ENCODE measurements around the gene TM4SF20. TPM values are rescaled to one million over a fixed set of nuclear protein-coding genes. Genes with fewer than 3 reads are reported as not detected.

The TM4SF20 gene, protein sequence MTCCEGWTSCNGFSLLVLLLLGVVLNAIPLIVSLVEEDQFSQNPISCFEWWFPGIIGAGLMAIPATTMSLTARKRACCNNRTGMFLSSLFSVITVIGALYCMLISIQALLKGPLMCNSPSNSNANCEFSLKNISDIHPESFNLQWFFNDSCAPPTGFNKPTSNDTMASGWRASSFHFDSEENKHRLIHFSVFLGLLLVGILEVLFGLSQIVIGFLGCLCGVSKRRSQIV
- 6.4 to 10.7 TPM (median 9.8 TPM) in 5 replicates for total RNA-seq (2022; extraction: Qiagen RNA extraction; ENCODE audit: low read depth)

DNA sequence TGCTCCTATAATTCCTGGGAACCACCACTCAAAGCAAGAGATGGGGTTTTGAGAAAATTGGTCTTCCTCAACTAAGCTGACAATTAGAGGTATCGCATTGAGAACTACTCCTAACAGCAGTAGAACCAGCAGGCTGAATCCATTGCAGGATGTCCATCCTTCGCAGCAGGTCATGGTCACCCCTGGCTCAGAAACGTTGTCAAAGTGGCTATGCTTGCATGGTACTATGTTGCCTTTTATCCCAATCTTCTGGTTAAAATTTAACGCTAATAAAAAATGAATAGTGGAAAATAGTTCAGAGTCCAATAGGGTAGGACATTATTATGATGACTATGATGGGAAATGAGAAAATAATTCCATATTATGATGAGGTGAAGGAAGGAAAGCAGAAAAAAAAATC, at the start of gene TM4SF20:
TSS of gene TM4SF20 (minus strand) at position 212 of the 400 bp plus-strand sequence. CDS start at position 174, 38 bp downstream.

DNA sequence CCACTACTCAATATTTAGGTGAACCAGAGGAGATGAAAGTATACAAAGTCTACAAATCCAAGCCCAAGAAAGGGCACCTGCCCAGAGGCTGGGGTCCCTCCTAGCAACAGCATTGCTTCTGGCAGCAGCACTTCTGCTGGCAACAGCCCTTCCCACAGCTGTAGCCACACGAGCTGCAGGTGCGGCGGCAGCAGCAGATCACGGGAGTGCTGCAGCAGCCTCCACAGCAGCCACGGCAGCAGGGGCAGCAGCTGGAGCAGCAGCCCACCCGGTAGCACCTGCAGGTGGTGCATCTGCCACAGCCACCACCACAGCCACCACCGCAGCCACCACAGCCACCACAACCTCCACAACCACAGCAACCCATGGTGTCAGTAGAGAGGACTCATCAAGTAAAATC, 8.5 kb upstream of the TM4SF20 start, which contains the start of gene SCYGR1:
TSS of gene SCYGR1 (minus strand) at position 367 of the 400 bp plus-strand sequence. CDS start at position 367, 0 bp downstream.

DNA sequence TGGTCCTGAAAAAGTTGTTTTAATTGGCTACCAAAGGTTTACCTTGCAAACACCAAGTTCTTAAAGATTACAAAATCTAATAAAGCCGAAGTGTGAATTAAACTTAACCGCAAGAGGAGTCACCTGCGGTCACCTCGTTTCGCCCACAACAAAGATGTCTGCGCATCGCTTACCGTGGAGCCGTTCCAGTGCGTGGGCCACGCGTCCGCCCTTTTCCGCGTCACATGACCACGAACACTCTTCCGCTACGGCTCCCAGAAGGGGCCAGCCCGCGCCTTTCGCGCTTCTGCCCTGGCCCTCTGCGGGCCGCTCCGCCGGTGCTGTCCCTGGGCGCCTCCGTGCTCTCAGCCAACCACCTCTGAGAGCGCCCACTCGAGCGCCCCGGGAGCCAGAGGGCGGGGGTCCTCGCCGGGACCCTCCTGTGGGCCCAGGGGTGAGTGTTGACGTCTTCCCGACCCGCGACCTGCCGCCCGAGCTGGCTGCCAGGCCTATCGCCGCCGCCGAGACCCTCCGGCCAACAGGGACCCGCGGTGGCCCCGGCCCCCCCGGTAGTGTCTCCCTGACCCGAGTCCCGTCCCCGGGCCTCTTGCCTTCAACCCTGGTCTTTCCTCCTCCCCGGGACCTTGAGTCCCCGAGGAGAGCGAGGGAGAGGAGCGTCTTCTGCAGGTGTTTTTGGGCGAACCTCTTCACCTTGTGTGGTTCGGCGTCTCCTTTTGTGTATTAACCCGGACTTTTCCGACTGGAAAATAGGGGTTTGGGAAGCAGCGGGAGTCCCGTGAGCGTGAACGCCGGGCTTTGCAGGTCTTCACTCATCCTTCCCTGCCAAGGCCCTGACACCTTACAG, 53.9 kb downstream of the TM4SF20 start, which contains the start of gene MFF:
TSS of gene MFF (plus strand) at position 257 of the 844 bp plus-strand sequence. CDS start 5,415 bp downstream, outside the sequence.

Other genes with a start within 250 kb of the TM4SF20 start
- 1.0 to 2.3 TPM (median 1.3 TPM) in 5 replicates for gene COL4A4, start 215.1 kb downstream of the TM4SF20 start, total RNA-seq (2022; extraction: Qiagen RNA extraction; ENCODE audit: low read depth)
- 0.33 to 1.1 TPM (median 0.67 TPM) in 5 replicates for gene COL4A3, start 214.7 kb downstream of the TM4SF20 start, total RNA-seq (2022; extraction: Qiagen RNA extraction; ENCODE audit: low read depth)
- 105 to 128 TPM (median 116 TPM) in 5 replicates for gene MFF, start 54.1 kb downstream of the TM4SF20 start, total RNA-seq (2022; extraction: Qiagen RNA extraction; ENCODE audit: low read depth)
- not detected in 5 replicates for gene SCYGR1, start 8.6 kb upstream of the TM4SF20 start, total RNA-seq (2022; extraction: Qiagen RNA extraction; ENCODE audit: low read depth)
- 99.3 to 133 TPM (median 123 TPM) in 5 replicates for gene AGFG1, start 92.8 kb upstream of the TM4SF20 start, total RNA-seq (2022; extraction: Qiagen RNA extraction; ENCODE audit: low read depth)
- not detected in 5 replicates for gene SCYGR2, start 219.6 kb upstream of the TM4SF20 start, total RNA-seq (2022; extraction: Qiagen RNA extraction; ENCODE audit: low read depth)
- gene SCYGR3, start 235.5 kb upstream of the TM4SF20 start, total RNA-seq (2022; extraction: Qiagen RNA extraction; ENCODE audit: low read depth): not detected in 5 replicates
- gene SCYGR4, start 238.2 kb upstream of the TM4SF20 start, total RNA-seq (2022; extraction: Qiagen RNA extraction; ENCODE audit: low read depth): not detected in 5 replicates

Data from A549 treated with RU486 at 1 μM for 4 hours (cell line).